GM12874 (cell line): ENCODE data around the gene LRP1B.

ENCODE experiments used
- CTCF ChIP-seq: IDR thresholded peaks from 2 replicates; pipeline ENCODE4 v1.5.1; 2011; ENCODE audit warnings: low read depth, mild to moderate bottlenecking, control low read depth, low read length, moderate library complexity; ENCODE audit not compliant: insufficient read depth

Gene LRP1B

GRCh38 chr2:140711867-140712266 is 1418.9 kb downstream of the LRP1B start:
- TF ChIP-seq CTCF, result no peak

GRCh38 chr2:140701726-140702125 is 1429.1 kb downstream of the LRP1B start:
- no peak for TF ChIP-seq CTCF

GRCh38 chr2:140698636-140699035 is 1432.2 kb downstream of the LRP1B start:
- no peak for TF ChIP-seq CTCF

- no peak for TF ChIP-seq CTCF
Observed at GRCh38 chr2:140696449-140696848, 1434.4 kb downstream of the LRP1B start.

GRCh38 chr2:140695155-140695554 is 1435.7 kb downstream of the LRP1B start:
- TF ChIP-seq CTCF, result no peak

- no peak for TF ChIP-seq CTCF
Observed at GRCh38 chr2:140687825-140688224, 1443.0 kb downstream of the LRP1B start.

GRCh38 chr2:140683658-140684057 is 1447.2 kb downstream of the LRP1B start:
- TF ChIP-seq CTCF, result no peak

GRCh38 chr2:140680862-140681261 is 1450.0 kb downstream of the LRP1B start:
- TF ChIP-seq CTCF, result no peak
